NCI-H2029 (cell line): ENCODE measurements around the gene PARVA.

ENCODE experiments used
- DNase-seq: peaks from one replicate; lab custom pipeline; 2025; lab: John Stamatoyannopoulos, UW

Gene PARVA

DNA sequence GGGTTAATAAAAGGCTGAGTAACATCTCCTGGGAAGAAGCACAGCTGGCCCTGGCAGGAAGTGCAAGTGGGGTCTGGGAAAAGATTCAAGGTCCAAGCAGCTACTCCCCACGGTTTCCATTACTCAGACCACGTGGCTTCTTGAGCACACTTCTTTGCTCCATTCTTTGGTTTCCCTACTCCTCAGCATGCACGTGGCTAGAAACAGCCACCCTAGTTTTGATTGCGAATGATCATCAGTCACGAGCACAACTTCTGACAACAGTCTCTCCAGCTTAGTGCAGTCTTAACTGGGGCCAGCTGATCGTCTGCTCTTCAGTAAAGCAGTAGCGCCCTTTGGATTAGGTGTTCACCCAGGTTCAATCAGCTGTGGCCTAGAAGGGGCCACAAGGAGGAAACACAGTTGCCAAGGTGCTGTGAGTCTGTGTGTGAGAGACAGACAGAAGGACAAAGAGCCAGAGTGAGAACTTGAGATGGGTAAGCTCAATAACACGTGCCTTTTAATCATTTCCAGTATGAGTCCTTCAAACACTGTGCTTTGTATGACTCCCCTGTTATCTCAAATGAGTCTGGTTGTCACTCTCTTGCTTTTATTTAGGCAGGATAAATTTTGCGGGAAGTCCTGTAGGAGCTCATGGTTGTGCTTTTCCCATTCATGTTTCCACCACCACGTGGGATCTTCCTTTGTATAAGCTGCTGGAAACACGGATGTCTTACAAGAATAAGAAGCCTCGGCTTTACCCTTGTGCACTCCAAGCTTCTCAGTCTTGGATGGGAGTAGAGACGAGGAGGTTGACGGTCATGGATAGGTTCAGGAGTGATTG is 901 bp upstream of the PARVA start:
- DNase-seq = no peak

GRCh38 chr11:12377824-12378593 is 638 bp downstream of the PARVA start:
- DNase-seq = peak; percentile 29

GRCh38 chr11:12380565-12381325 is 3.4 kb downstream of the PARVA start:
- no peak for DNase-seq

GRCh38 chr11:12381875-12382274 is 4.5 kb downstream of the PARVA start:
- DNase-seq = no peak

DNA sequence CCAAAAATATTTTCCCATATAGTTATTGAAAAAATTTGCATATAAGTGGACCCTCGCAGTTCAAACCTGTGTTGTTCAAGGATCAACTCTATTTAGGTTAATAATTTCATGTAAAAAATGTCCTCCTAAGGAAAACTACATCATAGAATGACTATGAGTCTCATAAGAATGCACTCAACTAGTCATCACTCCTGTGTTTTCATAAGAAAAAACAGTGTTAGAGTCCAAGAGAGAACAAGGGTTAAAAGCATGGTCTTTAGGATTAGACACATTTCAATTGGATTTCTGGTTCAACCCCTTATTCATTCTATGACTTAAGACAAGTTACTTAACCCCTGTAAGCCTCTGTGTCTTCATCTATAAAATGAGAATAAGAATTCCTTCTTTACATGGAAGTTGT is 5.1 kb downstream of the PARVA start:
- DNase-seq = no peak

DNA sequence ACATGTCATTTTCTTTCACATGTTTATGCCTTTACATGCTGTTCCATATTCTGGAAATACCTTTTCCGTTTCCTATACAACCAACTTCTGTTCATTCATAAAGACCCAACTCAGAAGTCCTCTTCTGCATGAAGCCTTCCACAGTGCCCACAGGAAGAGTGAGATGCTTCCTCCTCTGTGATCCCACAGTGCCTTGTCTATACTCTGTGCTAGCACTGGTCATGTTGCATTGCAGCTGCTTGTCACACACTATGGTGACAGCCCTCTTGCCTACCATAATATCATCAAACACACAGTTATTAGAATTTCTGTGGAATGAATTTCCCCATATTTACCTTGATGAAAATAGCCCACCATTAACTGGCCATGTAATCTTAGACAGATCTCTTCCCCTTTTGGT is 8.9 kb downstream of the PARVA start:
- DNase-seq = no peak

GRCh38 chr11:12386745-12387144 is 9.4 kb downstream of the PARVA start:
- no peak for DNase-seq

GRCh38 chr11:12388173-12388572 is 10.8 kb downstream of the PARVA start:
- DNase-seq = no peak

GRCh38 chr11:12388939-12389670 is 11.7 kb downstream of the PARVA start:
- DNase-seq = no peak

DNA sequence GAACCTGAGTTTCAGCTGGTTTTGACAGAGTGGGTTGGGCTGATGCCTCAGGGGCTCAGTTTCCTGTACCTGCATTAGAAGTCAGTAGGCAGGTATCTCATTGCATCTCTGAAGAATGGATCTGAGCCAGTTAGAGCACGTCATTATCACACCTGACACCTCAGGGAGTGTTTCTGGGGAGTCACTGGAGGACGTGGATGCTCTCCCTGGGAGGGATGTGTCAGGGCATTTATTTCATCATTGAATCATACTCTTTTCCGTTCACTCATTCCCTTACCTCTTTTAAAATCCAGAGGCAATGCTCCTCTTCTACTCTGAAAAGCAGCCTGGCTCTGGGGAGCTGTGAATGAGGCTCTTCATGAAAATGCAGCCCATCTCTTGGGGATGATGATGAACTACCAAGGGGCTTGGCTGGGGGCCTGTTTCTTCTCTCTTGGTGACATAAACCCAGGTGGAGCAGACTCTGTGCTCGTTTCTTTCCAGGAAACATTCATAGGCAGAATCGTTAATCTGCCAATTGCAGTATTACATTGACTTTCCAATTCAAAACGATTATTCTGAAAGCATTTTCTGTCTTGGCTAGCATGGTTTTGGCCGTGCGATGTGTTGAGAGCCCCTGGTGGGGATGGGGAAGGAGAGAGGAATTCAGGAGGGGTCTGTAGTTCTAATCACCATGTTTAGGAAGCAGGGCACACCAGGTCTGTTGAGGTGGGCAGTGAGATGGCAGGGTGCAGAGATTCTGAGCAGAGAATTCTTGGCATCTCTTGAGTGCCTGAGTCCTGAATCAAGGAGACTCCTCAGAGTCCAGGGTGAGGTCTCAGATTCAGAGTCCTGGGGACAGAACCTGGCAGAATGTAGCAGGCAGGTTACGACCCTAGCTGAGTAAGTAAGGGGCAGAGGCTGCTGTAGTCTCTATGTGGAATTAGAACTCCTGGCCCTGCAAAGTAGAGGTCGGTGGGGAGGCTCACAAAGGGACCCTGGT is 12.6 kb downstream of the PARVA start:
- DNase-seq = no peak

DNA sequence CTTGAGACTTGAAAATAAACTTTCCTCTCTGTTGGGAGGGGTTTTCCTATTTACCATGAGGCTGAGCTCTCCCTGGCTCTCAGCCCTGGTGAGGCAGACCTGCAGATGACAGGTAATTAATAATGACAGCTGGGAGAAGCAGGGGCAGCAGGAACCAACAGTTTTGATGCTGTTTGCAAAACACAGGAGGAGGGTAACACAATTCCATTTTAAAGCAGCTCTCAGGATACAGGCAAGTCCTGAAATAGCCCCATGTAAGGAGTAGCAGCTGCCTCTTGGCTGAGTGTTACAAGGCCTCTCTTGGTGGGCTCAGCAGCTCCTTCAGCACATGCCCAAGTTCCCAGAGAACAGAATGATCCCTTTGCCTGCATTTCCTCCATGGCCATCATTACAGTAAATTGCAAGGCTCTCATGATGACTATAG is 13.3 kb downstream of the PARVA start:
- no peak for DNase-seq

- DNase-seq = no peak
Observed at GRCh38 chr11:12392672-12393071, 15.3 kb downstream of the PARVA start.

GRCh38 chr11:12393691-12394090 is 16.3 kb downstream of the PARVA start:
- no peak for DNase-seq

DNA sequence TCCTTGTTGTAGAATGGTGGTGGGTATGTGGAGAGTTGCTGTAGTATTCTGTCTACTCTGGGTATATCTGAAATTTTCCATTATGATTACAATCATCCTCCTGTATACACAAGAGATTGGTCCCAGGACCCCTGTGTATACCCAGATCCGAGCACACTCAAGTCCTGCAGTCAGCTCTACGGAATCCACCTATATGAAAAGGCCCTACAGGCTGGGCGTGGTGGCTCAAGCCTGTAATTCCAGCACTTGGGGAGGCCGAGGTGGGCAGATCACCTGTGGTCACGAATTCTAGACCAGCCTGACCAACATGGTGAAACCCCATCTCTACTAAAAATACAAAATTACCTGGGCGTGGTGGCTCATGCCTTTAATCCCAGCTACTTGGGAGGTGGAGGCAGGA is 17.2 kb downstream of the PARVA start:
- DNase-seq = no peak

DNA sequence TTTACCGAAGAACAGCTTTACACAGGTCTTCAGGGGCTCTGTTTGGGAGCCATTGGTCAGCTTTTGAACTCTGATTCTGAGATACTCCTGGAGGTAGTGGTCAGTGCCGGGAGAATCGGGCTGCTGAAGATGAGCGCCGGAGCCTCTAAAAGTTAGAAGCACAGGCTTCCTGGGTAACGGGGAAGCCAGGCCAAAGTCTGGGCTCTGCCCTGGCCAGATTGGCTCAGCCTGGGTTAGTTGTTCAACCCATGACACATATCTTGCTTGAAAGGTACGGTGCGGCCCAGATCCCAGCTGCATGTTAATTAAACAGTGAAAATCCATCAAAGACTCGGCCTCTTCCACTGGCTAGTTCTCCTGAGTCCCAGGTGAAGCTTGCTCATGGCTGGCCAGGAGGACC is 18.0 kb downstream of the PARVA start:
- DNase-seq = no peak

- DNase-seq = no peak
Observed at GRCh38 chr11:12397931-12398334, 20.6 kb downstream of the PARVA start.

- DNase-seq = no peak
Observed at GRCh38 chr11:12399355-12399754, 22.0 kb downstream of the PARVA start.

GRCh38 chr11:12402025-12402424 is 24.7 kb downstream of the PARVA start:
- no peak for DNase-seq

GRCh38 chr11:12402691-12403120 is 25.3 kb downstream of the PARVA start:
- DNase-seq = no peak

DNA sequence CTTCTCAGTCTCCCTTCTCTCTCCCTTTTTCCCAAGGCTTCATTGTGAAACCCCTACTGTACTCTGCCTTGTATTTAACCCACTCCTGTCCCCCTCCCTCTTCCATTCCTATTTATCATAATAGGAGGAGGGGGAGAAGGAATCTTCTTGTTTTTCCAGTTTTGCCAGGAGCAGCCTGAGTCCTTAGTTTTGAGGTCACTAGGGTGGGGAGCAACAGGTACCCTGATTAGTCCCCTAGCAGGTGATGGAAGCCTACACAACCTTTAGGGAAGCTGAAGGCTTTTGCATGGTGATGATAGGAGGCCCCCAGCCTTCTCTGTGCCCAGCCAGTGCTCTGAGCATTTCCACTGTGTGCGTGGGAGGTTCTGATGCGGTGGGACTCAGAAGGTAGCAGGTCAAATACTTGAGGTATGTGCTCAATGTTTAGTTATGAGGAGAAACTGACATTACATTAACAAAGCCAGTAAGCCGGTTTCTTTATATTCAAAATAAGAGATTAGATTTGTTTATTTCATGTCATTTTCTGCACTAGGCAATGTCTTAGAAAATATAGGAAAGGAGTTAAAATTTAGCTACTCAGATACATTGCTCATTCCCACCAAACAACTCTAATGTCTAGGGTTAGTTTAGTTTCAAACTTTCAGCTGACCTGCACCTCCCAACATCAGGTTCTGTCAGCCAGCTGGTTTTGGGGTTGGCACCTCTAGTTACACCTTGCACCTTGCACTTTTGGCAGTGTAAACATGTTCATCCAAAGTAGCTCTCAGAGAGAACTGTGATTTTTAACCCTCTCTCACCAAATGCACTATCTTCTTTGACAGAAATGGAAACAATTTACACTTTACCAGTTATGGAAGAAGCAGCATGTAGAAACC is 26.0 kb downstream of the PARVA start:
- no peak for DNase-seq
